DND-41 (cell line): ENCODE data around the gene CYP2A6.

Source experiments
- EZH2 ChIP-seq: IDR thresholded peaks from 3 replicates; pipeline ENCODE4 v1.6.1; 2012; ENCODE audit warnings: borderline replicate concordance, low read depth, mild to moderate bottlenecking, moderate library complexity, low read length, inconsistent platforms; ENCODE audit not compliant: severe bottlenecking
- TF ChIP-seq, protein P1 (sequence below): IDR thresholded peaks from 2 replicates; pipeline ENCODE4 v1.5.1; 2012; ENCODE audit warnings: borderline replicate concordance, low read length, moderate library complexity, mild to moderate bottlenecking; ENCODE audit not compliant: poor library complexity, severe bottlenecking; ENCODE audit errors: extremely low read depth

DNA sequence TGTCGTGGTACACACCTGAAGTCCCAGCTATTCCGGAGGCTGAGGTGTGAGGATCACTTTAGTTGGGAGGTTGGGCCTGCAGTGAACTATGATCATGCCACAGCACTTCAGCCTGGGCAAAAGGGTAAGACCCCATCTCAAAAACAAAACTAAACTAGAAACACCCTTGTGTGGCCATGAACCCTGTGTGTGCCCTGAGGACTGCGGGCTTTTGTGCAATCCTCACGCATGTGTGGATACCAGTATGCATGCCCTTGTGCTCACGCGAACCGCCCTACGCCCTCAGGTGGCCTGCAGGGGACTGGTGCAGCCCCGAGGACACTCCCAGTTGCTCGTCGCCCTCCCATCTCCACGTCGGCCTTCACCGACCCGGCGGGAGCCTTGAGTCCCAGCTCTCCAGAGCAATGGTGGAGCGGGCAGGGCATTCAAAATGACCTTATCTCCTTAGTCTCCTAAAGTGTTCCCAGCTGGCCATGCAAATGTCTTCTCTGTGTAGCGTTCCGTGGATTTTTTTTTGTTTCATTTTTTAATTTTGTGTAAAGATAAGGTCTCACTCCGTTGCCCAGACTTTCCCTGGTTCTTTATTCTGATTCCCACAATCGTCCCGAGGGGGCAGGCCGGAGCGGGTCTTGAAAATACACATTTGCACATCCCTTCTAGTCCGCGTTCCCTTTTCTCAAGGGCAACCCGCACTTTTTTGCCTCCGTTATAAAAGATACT lies 52.1 kb downstream of the CYP2A6 start:
- TF ChIP-seq, protein P1, sequence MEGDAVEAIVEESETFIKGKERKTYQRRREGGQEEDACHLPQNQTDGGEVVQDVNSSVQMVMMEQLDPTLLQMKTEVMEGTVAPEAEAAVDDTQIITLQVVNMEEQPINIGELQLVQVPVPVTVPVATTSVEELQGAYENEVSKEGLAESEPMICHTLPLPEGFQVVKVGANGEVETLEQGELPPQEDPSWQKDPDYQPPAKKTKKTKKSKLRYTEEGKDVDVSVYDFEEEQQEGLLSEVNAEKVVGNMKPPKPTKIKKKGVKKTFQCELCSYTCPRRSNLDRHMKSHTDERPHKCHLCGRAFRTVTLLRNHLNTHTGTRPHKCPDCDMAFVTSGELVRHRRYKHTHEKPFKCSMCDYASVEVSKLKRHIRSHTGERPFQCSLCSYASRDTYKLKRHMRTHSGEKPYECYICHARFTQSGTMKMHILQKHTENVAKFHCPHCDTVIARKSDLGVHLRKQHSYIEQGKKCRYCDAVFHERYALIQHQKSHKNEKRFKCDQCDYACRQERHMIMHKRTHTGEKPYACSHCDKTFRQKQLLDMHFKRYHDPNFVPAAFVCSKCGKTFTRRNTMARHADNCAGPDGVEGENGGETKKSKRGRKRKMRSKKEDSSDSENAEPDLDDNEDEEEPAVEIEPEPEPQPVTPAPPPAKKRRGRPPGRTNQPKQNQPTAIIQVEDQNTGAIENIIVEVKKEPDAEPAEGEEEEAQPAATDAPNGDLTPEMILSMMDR, result peak; percentile 41
- no peak for TF ChIP-seq EZH2
